HPDE6-E6E7 (cell line): ENCODE results near the gene NFYC.

Experiments
- DNase-seq: peaks from one replicate; pipeline ENCODE4 v3.0.0; 2011; ENCODE audit warnings: missing footprints; ENCODE audit errors: extremely low spot score

Gene NFYC

DNA sequence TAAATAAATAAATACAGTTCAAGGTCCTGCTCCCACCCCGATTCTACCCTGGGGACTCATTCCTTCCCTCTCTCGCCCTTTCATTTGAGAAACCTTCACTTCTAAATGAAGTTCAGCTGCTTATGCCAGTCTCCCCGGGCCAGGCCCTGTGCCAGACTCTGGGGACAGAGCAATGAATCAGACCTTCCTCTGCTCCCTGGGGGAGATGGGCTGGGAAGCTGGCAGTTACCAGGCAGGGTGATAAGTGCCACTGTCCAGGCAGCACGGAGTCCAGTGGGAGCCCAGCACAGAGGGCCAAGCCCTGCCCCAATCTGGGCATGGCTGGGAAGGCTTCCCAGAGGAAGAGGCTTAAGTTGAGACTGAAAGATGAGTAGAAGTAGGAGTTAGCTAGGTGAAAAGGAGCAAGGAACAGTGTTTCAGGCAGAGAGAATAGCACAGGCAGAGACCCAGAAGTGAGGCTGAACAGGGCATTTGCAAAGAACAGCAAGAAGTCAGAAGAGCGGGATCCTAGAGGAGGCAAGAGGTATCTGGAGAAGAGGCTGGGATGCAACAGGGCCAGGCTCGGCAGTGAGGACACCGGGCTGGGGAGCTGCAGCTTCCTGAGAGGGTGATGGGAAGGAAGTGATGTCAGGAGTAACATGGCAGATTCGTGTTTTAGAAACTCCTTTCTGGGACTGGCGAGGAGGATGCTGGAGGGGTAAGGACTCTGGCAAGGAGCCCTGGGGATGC, 105.6 kb downstream of the NFYC start:
- DNase-seq, result no peak

DNA sequence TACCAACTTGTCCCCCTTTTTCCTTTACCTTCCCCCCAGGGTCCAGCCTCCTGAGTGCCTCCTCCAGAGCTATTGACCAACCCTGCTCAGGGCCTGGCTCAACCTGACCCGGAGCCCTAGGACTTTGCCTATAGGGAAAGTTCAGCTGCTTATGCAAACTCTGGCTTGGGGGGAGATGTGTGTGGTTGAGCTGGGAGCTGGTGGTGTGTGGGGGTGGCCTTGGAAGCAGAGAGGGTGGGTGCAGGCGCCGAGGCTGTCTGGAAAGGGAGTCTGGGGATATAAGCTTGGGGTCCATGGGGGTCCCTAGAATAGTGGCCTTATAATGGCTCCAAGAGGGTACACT, 106.1 kb downstream of the NFYC start:
- DNase-seq, result no peak

DNA sequence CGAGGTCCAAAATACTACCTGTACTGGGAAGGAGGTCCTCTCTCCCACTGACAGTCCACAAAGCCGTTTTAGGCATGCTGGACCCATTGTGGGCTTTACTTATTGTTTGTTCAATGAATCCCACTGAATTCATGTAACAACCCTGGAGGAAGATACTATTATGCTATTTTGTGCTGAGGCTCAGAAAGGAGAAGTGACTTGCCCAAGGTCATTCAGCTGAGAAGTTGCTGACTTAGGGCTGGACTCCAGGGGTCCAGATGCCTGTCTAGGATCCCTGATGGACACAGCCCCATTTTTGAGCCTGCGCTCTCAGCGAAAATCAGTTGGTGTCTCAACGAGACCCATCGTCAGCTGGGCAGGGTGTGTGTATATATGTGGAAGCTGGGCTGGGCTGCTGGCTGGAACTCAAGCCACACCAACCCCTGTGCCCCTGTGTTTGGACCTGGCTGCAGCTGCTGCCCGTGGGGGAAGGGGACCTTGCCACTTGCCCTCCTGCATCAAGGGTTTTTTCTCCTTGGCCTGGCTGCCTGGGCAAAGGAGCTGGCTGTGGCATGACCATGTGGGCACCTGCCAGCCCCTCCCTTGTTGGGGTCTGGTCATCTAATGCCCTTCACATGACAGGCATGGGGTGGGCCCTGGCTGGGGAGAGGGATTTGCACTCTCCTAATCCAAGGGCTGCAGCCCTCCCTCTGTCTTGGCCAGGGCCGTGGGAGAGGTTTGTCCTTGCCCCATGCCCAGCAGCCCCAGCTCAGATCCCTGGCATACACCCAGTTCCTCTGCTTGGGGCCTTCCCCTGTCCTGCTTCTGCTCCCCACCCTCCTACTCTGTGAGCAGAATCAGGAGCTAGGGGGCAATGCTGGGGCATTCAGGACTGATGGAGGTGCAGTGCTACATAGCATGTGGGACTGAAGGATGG, 107.1 kb downstream of the NFYC start:
- DNase-seq, result no peak

DNA sequence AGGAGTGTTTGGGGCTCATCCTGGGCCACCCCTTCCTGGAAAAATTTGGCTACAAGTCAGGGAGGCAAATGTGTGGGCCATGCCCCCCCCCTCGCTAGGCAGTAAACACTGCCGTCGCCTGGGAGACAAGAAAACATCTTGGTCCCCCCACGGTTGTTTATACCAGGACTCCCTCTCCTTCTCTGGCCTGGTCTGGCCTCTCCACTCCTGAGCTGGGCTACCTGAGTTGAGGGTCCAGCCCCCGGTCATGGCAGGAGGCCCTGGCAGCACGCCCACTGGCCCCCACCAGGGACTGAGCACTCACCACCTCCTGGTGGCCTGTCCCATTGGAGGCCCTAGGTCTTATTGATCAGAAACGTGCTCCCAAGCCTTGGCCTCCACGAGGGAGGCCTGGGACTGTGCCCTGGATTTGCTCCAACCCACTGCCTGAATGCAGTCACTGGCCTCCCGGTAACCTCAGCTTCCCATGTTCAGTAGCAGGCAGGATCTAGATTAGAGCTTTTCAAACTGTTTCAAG, 107.9 kb downstream of the NFYC start:
- no peak for DNase-seq

DNA sequence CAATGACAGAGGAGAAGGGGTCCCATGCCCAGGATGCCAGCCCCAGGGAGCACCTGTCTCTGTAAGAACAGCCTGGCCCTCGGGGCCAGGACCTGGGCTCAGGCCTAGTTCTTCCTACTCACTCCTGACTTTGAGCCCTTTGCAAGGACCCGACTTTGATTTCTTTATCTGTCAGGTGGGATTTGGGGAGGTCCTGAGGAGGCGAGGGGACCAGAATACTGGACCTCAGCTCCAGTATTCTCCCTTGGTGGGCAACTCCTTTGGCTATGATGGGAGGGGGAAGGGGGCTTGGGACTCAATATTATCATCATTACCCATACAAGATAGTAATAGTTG, 110.2 kb downstream of the NFYC start:
- no peak for DNase-seq

DNA sequence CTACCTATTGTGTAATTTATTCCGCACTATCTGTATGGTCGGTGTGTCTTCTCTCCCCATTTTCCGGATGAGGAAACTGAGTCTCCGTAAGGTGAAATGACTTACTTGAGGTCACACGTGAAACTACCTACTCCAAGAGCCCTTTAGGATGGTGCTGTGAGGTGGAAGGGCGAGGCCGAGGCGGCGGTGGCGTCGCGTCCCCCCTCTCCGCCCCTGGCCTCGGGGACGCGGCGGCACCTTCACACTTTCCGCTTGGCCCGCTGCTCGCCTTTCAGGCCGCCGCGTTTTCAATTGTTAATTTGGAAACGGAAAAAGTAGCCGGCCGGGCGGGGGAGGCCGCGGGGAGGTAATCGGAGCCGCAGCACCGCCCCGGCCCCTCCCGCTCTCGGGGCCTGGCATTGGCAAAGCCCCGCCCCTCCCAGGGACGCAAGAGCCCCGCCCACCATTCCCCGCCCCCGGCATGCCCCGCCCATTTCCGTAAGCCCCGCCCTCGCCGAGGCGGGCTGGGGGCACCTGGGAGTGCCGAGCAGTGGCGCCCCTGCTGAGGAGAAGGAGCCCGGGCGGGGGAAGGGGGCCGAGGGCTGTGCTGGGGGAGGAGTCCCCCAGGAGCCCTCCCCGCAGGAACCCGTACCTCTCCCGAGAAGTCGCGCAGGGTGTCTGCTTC, 110.7 kb downstream of the NFYC start:
- DNase-seq, result peak; percentile 71

DNA sequence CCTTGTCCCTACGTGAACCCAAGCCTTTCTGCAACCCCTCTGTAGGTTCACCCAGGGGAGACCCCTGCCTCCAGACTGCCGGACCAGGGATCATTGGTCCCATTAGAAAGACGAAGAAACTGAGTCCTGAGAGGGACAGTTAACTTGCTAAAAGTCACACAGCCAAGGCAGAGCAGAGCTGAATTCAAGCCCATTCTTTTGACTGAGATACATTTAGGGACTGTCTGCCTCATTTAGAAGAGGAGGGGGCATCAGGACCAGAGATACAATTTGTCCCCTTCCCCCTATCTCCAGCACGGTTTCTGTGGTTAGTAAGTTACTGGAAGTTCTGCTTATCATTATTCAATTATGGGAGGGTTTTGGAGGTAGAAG, 111.2 kb downstream of the NFYC start:
- DNase-seq, result no peak

DNA sequence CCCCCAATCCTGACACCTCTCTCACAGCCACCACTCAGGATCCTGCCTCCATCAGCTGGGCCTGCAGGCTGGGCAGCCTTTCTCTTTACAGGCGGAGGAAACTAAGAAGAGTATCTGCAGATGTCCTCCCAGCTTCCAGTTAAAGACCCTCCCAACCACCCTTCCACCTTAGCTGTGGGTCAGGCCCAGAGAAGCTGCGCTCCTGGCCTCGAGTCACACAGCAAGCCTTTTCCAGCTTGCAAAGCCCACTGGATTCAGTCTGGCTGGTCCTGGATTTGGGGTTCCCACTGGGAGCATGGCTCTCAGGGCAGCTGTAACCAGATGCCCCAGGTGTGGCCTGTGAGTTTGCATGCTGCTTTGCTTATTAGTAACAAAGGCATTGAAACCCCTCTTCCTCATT, 111.9 kb downstream of the NFYC start:
- DNase-seq, result no peak

DNA sequence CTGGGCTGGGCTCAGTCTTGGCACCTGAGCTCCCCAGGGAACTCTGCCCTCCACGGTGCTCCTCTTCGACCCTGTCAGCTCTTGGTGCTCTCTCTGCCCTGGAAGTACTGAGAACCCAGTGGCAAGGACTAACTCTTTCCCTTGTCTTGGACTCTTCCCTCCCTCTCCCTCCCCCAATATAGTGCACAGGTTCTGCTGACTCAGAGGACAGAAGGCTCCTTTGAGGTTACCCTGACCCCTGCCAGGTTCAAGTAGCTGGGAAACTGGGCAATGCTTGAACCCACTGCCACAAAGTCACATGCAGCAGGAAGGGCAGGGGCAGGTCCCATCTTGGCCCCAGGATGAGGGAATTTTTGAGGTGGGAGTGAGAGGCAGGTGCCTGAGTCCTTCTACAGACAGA, 112.4 kb downstream of the NFYC start:
- no peak for DNase-seq

DNA sequence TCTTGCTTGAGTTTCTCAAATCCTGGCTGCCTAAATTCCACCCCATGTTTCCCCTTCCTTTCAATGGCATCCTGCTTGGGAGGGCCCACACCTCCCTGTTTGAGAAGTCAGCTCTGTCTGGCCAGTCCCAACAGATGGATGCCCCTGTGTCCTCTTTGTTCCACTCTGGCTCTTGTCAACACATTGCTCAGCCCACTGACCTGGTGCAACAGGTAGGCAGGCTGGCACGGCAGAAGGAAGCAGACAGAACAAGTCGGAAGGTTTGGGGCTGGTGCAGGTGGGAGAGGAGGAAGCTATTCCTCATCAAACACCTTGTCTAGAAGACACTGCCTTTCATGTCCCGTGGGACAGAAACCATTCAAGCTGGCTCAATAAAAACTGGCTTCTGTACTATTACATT, 114.7 kb downstream of the NFYC start:
- DNase-seq, result no peak

DNA sequence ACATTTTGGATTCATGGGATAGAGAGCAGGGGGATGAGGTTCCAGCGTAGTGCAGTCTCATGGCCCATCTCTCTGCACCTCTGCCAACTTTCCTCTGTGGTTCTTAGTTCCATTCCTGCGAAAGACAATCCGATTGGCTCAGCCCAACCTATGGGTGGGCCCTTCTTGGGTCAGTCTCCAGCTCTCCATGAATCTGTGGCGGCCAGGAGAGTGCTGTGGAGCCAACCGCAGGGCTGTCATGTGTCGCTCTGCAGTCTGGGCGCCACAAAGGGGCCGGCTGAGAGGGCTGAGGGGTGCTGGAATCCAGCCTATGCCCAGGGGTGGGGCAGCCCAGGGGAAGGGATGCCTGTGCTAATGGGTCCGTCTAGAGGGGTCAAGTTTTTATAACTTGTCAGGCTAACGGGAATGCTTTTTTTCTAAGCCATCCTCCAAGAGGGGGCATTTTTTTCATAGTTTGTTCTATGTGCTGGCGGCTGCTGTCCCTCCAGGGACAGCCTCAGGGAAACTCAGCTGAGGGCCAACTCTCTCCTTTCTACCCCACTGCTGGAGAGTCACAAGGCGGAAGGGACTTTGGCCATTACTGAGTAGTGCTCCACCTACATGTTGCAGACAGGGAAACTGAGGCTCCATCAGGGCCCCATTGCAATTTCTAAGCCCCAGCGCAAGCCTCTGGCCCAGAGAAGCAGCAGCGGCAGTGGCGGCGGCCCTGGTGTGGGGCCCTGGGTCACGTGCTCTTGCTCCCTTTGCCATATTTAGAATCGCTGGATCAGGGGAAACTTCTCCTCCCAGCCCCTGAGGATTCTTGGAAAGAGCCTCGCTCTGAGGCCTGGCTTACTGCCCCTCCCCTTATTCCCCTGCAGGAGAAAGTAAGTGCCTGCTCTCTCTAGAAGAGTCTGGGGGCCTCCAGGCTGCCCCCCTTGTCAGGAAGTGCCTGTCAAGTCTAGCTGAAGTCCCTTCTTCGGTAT, 115.5 kb downstream of the NFYC start:
- DNase-seq, result no peak

DNA sequence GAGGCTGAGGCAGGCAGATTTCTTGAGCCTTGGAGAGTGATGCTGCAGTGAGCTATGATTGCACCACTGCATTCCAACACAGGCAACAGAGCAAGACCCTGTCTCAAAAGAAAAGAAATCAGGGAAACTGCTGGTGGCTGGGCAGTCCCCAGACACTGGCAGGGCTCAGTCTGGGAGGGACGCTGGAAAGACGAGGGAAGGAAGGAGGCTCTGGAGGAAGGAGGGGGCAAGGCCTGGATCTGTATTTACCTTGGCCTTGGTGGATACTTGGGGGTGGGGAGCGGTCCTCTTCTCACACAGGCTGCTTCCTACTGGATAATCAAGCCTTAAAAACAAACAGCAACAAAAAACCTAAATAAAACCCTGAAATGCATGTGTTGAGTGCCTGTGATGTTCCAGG, 116.5 kb downstream of the NFYC start:
- no peak for DNase-seq

DNA sequence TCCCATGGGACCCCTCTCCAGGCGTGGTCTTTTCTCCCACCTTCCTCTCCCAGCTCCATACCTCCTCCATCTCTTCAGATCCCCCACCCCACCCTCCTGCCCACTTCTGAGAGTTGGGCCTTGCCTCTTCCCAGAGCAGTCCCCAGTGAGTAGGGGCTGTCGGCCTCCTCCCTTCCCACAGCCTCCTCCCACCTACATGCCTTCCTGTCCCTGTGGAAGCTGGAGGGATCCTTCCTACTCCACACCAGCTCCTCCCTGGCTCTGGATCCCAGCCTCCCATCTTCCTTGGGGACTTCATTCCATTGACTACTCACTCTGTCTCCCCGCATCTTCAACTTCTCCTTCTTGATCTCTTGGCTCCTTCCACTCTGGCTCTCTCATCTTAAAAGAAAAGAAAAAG, 116.9 kb downstream of the NFYC start:
- no peak for DNase-seq

DNA sequence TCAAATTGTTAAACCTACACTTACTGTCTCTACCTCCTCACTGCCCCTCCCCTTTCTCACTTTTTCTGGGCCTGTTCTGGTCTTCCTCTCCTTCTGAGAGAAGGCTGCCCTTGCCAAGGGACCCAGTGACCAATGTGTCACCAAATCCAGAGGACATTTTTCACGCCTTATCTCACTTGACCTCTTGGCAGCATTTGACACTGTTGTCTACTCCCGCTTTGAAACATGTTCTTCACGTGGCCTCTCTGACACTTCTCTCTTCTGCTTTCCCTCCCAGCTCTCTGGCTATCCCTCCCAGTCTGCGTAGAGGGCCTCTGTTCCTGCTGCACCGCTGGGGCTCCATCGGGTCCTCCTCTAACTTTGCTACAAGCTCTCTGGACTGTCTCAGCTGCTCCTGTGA, 117.4 kb downstream of the NFYC start:
- no peak for DNase-seq

DNA sequence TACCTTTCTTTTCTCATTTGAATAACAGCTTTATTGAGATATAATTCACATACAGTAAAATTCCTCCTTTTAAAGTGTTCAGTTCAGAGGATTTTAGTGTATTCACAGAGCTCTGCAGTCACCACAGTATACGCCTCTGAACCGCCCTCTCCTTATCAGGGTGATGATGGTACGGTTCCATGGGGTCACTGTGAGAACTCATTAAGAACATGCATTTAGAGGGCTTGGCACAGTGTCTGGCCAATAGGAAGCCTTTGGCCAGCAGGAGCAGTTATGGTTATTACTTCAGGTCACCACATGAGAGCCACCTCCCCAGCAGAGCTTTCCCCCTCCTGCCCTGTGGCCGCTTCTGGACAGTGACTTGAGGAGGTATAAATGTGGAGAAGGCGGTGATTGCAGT, 119.4 kb downstream of the NFYC start:
- no peak for DNase-seq

DNA sequence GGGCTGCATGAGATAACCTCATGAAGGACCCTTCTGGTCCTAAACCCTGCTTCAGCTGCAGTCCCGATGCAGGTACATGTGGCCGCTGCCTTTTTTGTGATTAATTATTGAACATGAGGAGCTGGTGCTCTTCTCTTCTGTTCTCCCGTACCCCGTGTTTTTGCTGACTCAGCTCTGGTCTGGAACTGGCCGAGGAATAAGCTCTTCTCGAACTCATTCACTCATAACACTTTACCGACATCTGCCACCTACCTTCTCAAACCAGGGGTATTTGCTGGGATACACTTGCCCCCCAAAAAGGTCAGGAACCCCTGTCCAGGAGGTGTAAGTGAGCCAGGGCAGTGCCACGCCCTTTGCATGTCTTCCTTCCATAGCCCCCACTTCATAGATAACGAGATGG, 123.9 kb downstream of the NFYC start:
- no peak for DNase-seq

DNA sequence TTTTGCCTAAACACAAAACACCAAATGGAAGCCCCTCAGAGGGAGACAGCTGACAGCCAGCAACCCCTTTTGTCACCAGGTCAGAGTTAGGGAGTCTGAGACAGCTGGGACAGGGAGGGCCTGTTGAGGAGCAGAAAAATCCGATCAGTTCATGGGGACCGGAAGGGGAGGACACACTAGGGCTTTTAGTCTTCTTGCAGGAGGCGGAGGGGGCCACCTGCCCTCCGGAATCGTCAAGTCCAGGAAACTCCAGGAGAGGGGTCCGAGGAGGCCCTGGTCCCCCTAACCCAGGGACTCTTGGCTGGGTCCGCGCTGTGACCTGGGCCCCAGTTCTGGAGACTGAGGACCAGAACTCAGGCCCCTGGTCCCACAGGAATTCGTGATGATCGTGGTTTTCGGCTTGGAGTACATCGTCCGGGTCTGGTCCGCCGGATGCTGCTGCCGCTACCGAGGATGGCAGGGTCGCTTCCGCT, 126.3 kb downstream of the NFYC start:
- no peak for DNase-seq

DNA sequence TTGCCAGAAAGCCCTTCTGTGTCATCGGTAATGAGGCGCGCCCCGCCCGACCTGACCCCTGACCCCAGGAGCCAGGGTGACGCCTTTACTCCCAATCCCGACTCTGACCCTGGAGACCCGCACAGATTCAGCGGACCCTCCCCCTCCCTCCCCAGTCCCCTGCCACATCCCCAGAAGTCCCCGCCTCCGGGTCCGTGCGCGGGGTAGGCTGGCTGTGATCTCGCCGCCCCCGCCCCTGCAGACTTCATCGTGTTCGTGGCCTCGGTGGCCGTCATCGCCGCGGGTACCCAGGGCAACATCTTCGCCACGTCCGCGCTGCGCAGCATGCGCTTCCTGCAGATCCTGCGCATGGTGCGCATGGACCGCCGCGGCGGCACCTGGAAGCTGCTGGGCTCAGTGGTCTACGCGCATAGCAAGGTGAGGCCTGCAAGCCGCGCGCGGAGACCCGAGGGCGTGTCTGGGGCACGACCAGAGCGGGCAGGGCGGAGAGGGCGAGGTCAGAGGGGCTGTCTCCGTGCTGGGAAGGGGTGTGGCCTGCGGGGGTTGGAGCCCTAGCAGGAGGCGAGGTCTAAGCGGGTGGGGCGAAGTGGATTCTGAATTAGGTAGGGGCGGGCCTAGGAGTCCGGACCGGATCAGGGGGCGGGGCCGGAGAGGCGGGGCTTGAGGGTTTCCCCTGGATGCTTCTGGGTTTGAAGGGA, 126.9 kb downstream of the NFYC start:
- peak; percentile 50 for DNase-seq

DNA sequence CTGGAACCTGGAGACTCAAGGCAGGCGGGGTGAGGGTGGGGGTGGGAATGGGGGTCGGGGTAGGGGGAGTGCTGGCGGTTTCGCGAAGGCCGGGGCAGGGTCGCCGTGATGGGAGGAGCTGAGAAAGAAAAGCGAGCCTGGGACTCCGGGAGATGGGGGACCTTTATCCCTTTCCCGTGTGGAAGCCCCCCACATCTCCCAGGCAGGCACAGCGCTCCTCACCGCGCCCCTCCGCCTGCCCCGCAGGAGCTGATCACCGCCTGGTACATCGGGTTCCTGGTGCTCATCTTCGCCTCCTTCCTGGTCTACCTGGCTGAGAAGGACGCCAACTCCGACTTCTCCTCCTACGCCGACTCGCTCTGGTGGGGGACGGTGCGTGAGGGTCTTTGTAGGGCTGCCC, 127.6 kb downstream of the NFYC start:
- no peak for DNase-seq

DNA sequence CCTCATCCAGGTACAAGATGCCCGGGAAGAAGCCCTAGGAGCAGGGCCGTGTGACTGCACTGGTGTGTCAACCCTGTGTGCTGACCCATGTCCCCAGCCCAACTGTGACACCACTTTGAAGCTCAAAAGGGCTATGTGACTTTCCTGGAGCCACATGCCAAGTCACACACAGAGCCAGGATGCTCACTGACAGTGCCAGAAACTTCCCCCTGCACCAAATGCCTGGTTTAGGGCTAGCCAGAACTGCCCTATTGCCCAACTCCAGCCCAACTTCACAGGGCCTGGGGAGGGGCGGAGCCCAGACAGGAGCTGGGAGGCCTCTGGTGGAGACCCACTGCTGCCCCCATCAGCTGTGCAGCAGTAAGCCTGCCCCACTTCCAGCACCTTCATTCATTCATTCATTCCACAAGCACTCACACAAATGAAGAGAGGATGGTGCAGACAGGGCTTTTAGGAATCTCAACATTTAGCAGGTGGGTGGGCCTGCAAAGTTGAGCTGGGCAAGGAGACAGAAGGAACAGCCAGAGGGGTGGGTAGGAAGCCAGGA, 128.8 kb downstream of the NFYC start:
- no peak for DNase-seq
